GM19463 (cell line): ENCODE data around the gene LARP4B.
"Not testable (repeated sequence)": the region's sequence is repeated elsewhere in the genome, so short reads cannot be mapped to it uniquely, and the experiment has no call there.

Experiments used
- ATAC-seq: cut with Tn5 transposase; IDR thresholded peaks from one replicate; pipeline ENCODE4 v1.9.1; 2021; ENCODE audit warnings: mild to moderate bottlenecking, moderate library complexity; ENCODE audit not compliant: unreplicated experiment

Gene LARP4B

GRCh38 chr10:958856-959255, 27.4 kb upstream of the LARP4B start:
- no peak for ATAC-seq

DNA sequence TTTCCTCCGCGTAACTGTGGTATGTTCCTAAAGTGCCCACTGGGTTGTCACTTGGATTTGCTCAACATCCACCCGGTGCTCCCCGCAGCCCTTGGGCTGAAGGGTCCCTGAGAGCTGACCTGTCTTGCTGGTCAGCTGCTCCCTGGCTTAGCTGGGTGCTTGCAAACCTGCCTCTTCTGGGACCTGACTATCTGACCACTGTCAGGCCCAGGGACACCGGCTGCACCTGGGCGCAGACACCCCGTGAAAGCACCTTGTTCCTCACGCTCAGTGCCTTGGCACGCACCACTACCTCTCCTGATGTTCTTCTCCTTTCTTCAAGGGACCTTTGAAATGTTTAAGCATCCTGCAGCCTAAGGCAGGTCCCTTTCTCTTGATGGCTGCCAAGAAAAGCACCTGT, 26.6 kb upstream of the LARP4B start:
- no peak for ATAC-seq

- no peak for ATAC-seq
These were observed 24.3 kb upstream of the LARP4B start for GRCh38 chr10:955820-956217.

- no peak for ATAC-seq
These were observed 23.8 kb upstream of the LARP4B start for GRCh38 chr10:955127-955819.

DNA sequence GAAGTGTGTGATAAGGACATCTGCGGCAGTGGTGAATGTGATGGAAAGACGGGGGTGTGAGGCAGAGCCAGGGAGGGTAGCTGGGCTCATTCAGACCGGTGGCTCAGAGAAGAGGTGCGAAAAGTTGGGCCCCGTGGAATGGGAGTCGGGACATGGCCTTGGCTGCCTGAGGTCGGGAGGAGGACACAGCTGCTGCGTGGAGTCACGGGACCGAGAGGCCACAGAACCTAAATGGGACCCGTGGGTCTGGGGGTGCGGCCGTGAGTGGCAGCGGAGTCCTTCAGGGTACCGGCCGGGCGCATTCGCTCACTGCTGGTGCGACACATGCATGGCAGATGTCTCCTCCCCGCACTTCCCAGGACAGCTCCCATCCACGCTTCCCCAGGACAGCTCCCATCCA, 22.9 kb upstream of the LARP4B start:
- ATAC-seq: no peak

GRCh38 chr10:953836-954235, 22.3 kb upstream of the LARP4B start:
- no peak for ATAC-seq

DNA sequence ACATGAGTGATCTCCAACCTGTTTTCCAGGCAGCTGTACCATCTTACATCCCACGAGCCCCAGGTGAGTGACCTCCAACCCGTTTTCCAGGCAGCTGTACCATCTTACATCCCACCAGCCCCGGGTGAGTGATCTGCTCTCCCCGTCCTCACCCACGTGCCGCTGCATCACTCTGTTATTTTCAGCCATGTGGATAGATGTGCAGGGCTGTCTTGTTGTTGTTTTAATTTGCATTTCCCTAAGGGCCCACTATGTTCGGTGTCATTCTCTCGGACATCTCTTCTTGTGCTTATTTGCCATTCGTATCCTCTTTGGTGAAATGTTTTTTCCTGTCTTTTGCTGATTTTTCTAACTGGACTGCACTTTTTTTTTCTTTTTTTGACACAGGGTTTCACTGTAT, 17.9 kb upstream of the LARP4B start:
- ATAC-seq: no peak

DNA sequence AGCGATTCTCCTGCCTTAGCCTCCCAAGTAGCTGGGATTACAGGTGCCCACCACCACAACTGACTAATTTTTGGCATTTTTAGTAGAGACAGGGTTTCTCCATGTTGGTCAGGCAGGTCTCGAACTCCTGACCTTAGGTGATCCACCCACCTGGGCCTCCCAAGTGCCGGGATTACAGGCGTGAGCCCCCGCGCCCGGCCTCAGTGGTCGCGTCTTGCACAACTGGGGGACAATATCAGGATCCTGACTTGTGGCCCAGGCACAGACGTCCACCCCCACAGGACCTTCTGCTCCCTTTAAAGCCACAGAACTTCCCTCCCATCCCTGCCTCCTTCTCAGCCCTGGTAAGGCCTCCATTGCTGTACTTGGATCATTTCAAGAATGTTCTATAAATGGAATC, 16.8 kb upstream of the LARP4B start:
- no peak for ATAC-seq

GRCh38 chr10:947881-948280, 16.4 kb upstream of the LARP4B start:
- ATAC-seq: no peak

DNA sequence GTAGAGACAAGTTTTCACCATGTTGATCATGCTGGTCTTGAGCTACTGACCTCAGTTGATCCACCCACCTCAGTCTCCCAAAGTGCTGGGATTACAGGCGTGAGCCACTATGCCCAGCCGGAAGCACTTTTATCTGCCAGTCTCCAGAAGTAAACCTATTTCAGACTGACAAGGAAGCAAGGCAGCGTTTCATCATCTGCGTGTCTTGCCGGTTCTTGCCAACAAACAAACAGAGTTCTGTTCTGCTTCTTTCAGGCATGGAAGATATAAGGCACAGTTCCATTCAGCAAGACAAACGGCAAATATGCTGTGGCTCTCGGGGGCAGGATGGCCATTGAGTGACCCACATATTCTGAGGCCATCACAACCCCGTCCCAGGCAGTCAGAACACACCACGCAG, 15.5 kb upstream of the LARP4B start:
- no peak for ATAC-seq

GRCh38 chr10:945778-946177, 14.3 kb upstream of the LARP4B start:
- no peak for ATAC-seq

DNA sequence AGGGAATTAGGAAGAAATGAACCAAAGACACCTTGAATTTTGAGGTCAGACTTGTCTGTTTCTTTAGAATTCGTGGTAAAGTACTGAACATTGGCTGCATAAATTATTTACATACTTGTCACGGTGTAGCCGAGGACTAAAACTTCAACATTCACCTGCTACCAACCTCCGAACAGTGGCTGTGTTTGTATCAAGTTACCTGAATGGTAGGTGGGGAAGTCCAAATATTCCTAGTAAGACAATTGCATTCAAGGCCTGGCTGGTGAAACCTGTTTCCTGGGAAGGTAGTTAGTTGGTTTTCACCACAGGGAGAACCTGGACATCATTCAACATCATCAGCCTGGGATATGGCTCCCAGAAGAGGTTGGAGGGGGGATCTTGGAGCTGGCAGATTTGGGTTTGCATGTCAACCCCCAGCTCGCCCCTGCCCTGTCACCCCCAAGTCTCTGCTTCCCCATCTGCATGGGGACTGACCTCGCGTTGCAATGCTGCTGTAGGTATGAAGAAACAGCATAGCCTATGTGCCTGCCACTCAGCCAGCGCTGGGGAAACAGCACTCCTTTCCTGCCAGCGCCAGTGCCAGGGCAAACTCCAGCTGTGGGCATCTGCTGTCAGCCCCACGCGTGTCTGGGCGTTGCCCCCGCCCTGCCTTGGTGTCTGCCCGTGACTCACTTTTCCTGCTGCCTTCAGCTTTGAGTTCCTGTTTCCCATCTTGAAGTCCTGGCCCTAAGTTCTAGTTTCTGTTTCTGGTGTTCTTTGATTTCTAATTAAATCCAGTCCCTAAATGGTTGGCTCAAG, 12.7 kb upstream of the LARP4B start:
- ATAC-seq: peak; percentile 26

GRCh38 chr10:943334-944033, 12.0 kb upstream of the LARP4B start:
- ATAC-seq: peak; percentile 33

DNA sequence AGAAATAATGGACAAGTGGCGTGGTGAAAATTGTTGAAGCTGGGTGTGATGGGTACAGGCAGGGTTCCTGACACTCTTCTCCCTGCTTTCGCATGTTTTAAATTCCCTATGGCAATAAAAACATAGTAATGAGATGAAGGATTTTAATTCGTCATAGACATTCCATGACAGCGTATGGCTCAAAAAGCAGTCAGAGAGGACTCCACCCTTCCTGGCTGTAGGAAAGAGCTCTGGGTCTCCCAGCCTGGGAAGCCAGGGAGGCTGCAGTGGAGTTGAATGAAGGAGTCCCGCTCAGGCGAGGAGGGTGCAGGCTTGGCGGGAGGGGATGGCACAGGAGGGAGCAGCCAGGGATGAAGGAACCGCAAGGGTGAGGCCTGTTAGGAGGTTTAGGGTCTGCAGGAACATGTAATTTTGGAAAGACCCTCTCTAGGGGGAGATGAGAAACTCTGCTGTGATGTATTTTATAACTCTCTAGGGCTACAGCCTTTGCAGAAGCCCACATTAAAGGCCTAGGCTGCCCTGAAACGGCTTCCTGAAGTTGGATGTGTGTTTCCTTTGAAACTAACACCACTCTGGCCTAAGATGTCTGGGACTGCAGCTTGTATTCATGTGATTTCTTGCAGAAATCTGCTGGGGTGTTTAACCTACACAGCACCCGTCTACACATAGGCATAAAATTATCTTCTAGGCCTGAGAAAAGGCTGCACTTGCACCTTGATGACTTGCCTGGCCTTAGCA, 7.6 kb upstream of the LARP4B start:
- ATAC-seq: no peak

GRCh38 chr10:934746-935406, 3.4 kb upstream of the LARP4B start:
- no peak for ATAC-seq

DNA sequence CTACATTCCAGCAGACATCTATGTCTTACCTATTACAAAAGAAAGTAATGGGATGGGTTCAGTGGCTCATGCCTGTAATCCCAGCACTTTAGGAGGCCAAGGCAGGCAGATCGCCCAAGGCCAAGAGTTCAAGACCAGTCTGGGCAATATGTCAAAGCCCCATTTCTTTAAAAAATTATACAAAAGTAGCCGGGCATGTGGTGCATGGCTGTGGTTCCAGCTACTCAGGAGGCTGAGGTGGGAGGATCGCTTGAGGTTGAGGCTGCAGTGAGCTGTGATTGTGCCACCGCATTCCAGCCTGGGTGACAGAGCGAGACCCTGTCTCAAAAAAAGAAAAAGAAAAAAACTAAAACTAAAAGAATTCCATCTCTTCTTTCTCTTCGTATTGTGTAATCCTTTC, 2.7 kb upstream of the LARP4B start:
- not testable (repeated sequence) for ATAC-seq

DNA sequence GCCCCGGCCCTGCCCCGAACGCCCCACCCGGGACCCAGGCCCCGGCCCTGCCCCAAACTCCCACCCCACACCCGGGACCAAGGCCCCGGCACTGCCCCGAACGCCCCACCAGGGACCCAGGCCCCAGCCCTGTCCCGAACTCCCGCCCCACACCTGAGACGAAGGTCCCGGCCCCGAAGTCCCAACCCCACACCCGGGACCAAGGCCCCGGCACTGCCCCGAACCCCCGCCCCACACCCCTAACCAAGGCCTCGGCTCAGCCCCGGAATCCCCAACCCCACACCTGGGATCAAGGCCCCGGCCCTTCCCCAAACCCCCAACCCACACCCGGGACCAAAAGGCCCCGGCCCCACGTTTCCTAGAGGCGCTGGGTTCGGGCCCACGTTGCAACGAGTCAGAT, 1.1 kb upstream of the LARP4B start:
- ATAC-seq: no peak

DNA sequence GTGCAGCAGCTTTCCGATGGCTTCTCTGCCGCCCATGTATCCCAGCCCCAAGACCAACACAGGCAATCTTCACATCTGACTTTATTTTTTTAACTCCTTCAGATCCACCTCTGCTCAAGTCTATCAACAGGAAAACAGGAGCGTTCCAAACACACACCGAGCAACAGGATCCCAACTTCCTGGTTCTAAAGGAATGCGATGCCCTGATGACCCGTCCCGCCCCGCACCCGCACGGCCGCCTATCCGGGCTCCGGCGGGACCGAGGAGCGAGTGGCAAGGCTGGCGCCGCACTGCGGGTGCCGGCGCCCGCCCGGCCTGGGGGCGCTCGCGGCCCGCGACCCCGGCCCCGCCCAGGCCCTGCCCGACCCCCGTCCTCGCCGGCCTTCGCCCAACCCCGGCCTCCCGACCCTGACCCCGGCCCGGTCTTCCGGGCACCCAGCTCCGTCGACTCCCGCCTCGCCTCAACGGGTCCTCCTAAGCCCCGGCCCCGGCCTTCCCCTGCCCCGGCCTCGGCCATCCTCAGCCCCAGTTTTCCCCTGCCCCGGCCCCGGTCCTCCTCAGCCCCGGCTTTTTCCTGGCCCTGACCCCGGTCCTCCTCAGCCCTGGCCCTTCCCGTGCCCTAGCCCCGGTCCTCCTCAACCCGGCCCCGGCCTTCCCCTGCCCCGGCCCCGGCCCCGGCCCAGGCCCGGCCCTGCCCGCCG, 730 bp downstream of the LARP4B start:
- no peak for ATAC-seq

- peak; percentile 10 for ATAC-seq
These were observed 1.4 kb downstream of the LARP4B start for GRCh38 chr10:929960-930624.

DNA sequence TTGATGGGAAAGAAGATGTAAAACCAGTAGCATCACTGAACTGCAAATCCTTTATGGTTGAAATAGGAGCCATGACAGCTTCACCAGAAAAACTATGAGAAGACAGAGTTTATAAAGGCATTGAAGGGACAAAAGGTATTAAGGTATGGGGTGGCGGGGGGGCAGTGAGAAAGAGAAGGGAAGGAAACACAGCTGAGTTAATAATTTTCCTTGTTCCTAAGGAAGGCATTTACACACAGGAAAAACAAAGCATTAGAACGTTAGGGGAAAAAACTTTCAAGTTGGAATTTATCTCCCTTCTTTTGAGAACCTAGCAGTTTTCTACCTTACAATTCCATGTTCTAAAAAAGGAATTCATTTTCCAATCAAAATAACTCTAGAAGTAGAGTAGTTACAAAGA, 4.4 kb downstream of the LARP4B start:
- ATAC-seq: no peak
